Measurements from ENCODE around the gene PTPN2. TPM values are rescaled to one million over a fixed set of nuclear protein-coding genes. Genes with fewer than 3 reads are reported as not detected.
A peak's percentile ranks its signal among the peaks of the same experiment; 100 is the strongest.

Gene PTPN2
- total RNA-seq, result 10 to 100 TPM; 49.4 to 53.8 TPM
- 64.7 TPM for polyA plus RNA-seq (2013, experiment 1 of 2)
- 71.8 TPM for polyA plus RNA-seq (2013, experiment 2 of 2)
- total RNA-seq, result 58.9 to 120 (median 77.0) reads per million in 172 experiments

DNA sequence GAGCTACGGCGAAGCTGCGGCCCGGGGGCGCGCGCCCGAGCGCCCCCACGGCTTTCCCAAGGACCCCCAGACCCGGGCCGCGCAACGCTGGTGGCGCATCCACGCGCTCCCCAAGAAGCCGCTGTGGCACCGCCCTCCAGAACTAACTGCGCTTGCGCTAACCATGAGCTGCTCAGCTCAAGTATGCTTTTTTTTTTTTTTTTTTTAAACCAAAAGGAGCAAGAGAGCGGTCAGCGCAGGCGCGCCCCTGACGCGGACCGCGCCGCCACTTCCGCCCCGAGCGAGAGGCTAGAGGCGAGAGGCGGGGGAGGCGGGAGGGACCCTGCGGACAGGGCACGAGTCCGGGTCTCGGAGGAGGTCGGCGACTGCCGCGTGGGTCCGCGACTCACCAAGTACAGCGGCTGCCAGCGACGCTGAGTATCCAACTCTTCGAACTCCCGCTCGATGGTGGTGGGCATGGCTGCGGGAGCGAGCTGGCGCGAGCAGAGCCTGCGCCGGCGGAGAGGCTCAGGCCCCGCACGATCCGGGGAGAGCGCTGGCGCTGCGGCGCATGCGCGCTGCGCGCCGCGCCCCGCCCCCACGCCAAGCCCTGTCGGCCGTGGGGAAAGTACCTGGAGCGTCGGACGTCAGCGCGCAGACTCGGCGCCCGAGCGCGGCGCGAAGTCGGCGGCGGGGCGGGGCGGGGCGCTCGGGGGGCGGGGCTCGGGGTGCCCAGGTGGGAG, at the start of gene PTPN2:
Gene PTPN2, minus strand, starts transcription at position 554 of the 722 bp plus-strand sequence. Its CDS starts 96 bp downstream, at position 458.
- peak within 1 kb of the TSS; percentile 99 for H3K27ac ChIP-seq (ENCODE audit: low read depth in 1 of 2, low read length in 2 of 2)

DNA sequence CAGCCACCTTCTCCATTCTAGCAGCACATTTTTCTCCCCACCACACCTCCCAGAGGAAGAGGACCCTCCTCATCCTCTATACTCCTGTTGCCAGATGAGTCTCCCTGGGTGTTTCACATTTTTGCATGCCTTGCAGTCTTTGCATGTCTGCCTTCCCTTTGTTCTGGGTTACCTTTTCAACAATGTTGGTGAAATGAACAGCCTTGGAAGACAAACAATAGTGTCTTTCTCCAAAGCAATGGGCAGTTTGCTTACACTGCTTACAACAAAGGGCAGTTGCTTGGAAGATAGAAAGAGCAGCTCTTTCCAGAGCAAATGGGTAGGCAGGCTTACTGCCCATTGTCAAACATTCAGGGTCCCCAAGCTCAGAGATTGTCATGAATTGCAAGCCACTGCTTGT, 49.3 kb upstream of the PTPN2 start:
- DNase-seq (no peak), ATAC-seq (ENCODE audit: poor library complexity) (no peak)
- ChIA-PET POLR2A (interaction anchor here (1.2 to 2.1 kb wide), 2 partner anchors 50 to 189 kb away, joined by 3 to 7 read pairs; no protein-coding TSS in a partner anchor), CTCF (interaction anchor here (1.6 to 3.2 kb wide), 3 partner anchors 189 to 214 kb away, joined by 10 to 61 read pairs (median 12); no protein-coding TSS in a partner anchor)
- no peaks in the 10 kb centered on the region for H3K9me3 ChIP-seq (ENCODE audit: control insufficient read depth in 1 of 2, insufficient read depth in 1 of 2, low read length in 2 of 2)
- no peak overlapping the region for H3K4me3 ChIP-seq (ENCODE audit: low read length)
- TF ChIP-seq, protein P1, sequence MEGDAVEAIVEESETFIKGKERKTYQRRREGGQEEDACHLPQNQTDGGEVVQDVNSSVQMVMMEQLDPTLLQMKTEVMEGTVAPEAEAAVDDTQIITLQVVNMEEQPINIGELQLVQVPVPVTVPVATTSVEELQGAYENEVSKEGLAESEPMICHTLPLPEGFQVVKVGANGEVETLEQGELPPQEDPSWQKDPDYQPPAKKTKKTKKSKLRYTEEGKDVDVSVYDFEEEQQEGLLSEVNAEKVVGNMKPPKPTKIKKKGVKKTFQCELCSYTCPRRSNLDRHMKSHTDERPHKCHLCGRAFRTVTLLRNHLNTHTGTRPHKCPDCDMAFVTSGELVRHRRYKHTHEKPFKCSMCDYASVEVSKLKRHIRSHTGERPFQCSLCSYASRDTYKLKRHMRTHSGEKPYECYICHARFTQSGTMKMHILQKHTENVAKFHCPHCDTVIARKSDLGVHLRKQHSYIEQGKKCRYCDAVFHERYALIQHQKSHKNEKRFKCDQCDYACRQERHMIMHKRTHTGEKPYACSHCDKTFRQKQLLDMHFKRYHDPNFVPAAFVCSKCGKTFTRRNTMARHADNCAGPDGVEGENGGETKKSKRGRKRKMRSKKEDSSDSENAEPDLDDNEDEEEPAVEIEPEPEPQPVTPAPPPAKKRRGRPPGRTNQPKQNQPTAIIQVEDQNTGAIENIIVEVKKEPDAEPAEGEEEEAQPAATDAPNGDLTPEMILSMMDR (IDR thresholded peaks at IDR 0.05), result no peak
- H3K36me3 ChIP-seq (ENCODE audit: insufficient read depth, low read length), result no peaks in the 10 kb centered on the region
- no peak overlapping the region for H3K27ac ChIP-seq (ENCODE audit: low read depth in 1 of 2, low read length in 2 of 2)
- intact Hi-C loops (cut with DNase I, micrococcal nuclease), result loop anchor here in 1 of 2 experiments (5.0 kb wide), 1 partner anchor 606 kb away; no protein-coding TSS in a partner anchor
- no peak overlapping the region for H3K4me3 Mint-ChIP-seq
- H3K4me1 ChIP-seq (ENCODE audit: insufficient read depth, low read length), result peaks cover 4% of the 10 kb centered on the region
- no peak overlapping the region for H3K27ac Mint-ChIP-seq
- H3K27me3 ChIP-seq (ENCODE audit: control insufficient read depth in 1 of 2, insufficient read depth in 2 of 2, low read length in 2 of 2), result no peaks in the 10 kb centered on the region
- H3K9me3 Mint-ChIP-seq, result no peaks in the 10 kb centered on the region
- peaks cover 3% of the 10 kb centered on the region for H3K27me3 Mint-ChIP-seq
- H3K36me3 Mint-ChIP-seq (ENCODE audit: low read depth), result no peaks in the 10 kb centered on the region
- H3K4me1 Mint-ChIP-seq (ENCODE audit: low read depth), result no peaks in the 10 kb centered on the region

More for the DNA sequence above, at the start of gene PTPN2:
- Histone ChIP-seq H3K4me1 (ENCODE audit: insufficient read depth, low read length) (peaks cover 44% of the 10 kb centered on the region), H3K36me3 (ENCODE audit: insufficient read depth, low read length) (no peaks in the 10 kb centered on the region), H3K4me3 (ENCODE audit: low read length) (peak within 1 kb of the TSS; percentile 77), H3K27me3 (ENCODE audit: control insufficient read depth in 1 of 2, insufficient read depth in 2 of 2, low read length in 2 of 2) (no peaks in the 10 kb centered on the region), H3K9me3 (ENCODE audit: control insufficient read depth in 1 of 2, insufficient read depth in 1 of 2, low read length in 2 of 2) (no peaks in the 10 kb centered on the region)
- no peaks in the 10 kb centered on the region for H3K9me3 Mint-ChIP-seq
- peak within 1 kb of the TSS; percentile 99 for H3K27ac Mint-ChIP-seq
- ChIA-PET CTCF (interaction anchor here (0.8 to 1.7 kb wide), 3 partner anchors 10 to 51 kb away, joined by 3 to 4 read pairs (median 3); no protein-coding TSS in a partner anchor), POLR2A (interaction anchor here (0.6 to 3.6 kb wide), 27 partner anchors 9 to 975 kb away, joined by 3 to 45 read pairs (median 5); partner anchors contain the start of genes AFG3L2, CEP192, CEP76 and FAM210A)
- intact Hi-C loops (cut with DNase I, micrococcal nuclease), result loop anchor here (1.0 to 10.0 kb wide), 6 partner anchors 42 to 841 kb away; partner anchors contain the start of genes AFG3L2 (in 1 of the 2), FAM210A (in 1 of the 2) and RNMT (in 1 of the 2)
- TF ChIP-seq, protein P1 (IDR thresholded peaks at IDR 0.05), result no peak
- peak; percentile 83 to 98 (median 90) for DNase-seq
- peaks cover 64% of the 10 kb centered on the region for H3K4me1 Mint-ChIP-seq (ENCODE audit: low read depth)
- H3K4me3 Mint-ChIP-seq, result peak within 1 kb of the TSS; percentile 97
- H3K27me3 Mint-ChIP-seq, result no peaks in the 10 kb centered on the region
- ATAC-seq (ENCODE audit: poor library complexity), result peak; percentile 87
- H3K36me3 Mint-ChIP-seq (ENCODE audit: low read depth), result peaks cover 18% of the 10 kb centered on the region

DNA sequence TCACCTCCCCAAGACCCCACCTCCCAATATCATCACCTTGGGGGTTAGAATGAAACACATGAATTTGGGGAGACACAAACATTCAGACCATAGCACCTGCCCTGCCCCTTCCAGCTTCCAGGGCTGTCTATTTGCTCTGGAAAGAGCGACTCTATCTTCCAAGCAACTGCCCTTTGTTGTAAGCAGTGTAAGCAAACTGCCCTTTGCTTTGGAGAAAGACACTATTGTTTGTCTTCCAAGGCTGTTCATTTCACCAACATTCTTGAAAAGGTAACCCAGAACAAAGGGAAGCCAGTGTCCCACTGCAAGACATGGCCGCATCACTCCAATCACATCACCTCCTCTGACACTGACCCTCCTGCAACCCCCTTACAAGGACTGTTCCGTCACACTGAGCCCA, 46.9 kb upstream of the PTPN2 start:
- POLR2A ChIA-PET, result no interaction called here
- no peaks in the 10 kb centered on the region for H3K4me1 Mint-ChIP-seq (ENCODE audit: low read depth)
- H3K27me3 ChIP-seq (ENCODE audit: control insufficient read depth in 1 of 2, insufficient read depth in 2 of 2, low read length in 2 of 2), result no peaks in the 10 kb centered on the region
- H3K9me3 Mint-ChIP-seq, result no peaks in the 10 kb centered on the region
- H3K36me3 Mint-ChIP-seq (ENCODE audit: low read depth), result no peaks in the 10 kb centered on the region
- H3K4me3 ChIP-seq (ENCODE audit: low read length), result no peak overlapping the region
- intact Hi-C loops (cut with DNase I, micrococcal nuclease), result loop anchor here in 1 of 2 experiments (5.0 kb wide), 1 partner anchor 604 kb away; no protein-coding TSS in a partner anchor
- H3K36me3 ChIP-seq (ENCODE audit: insufficient read depth, low read length), result no peaks in the 10 kb centered on the region
- no peak overlapping the region for H3K27ac ChIP-seq (ENCODE audit: low read depth in 1 of 2, low read length in 2 of 2)
- H3K4me1 ChIP-seq (ENCODE audit: insufficient read depth, low read length), result peaks cover 4% of the 10 kb centered on the region
- no peak overlapping the region for H3K4me3 Mint-ChIP-seq
- H3K9me3 ChIP-seq (ENCODE audit: control insufficient read depth in 1 of 2, insufficient read depth in 1 of 2, low read length in 2 of 2), result no peaks in the 10 kb centered on the region
- ATAC-seq (ENCODE audit: poor library complexity) (no peak), DNase-seq (no peak)
- TF ChIP-seq, protein P1 (IDR thresholded peaks at IDR 0.05), result no peak
- no peak overlapping the region for H3K27ac Mint-ChIP-seq
- H3K27me3 Mint-ChIP-seq, result peaks cover 3% of the 10 kb centered on the region
- CTCF ChIA-PET, result interaction anchor here (1.9 kb wide), 1 partner anchor 204 kb away, joined by 6 read pairs; no protein-coding TSS in a partner anchor

All from CD4-positive, alpha-beta T cell (primary cell).